Measurements from ENCODE around the gene ZFYVE1. TPM values are rescaled to one million over a fixed set of nuclear protein-coding genes. Genes with fewer than 3 reads are reported as not detected.
"Not testable (repeated sequence)": the region's sequence is repeated elsewhere in the genome, so short reads cannot be mapped to it uniquely, and the experiment has no call there.

Gene ZFYVE1
- total RNA-seq, 1 donor, result 30.8 TPM

DNA sequence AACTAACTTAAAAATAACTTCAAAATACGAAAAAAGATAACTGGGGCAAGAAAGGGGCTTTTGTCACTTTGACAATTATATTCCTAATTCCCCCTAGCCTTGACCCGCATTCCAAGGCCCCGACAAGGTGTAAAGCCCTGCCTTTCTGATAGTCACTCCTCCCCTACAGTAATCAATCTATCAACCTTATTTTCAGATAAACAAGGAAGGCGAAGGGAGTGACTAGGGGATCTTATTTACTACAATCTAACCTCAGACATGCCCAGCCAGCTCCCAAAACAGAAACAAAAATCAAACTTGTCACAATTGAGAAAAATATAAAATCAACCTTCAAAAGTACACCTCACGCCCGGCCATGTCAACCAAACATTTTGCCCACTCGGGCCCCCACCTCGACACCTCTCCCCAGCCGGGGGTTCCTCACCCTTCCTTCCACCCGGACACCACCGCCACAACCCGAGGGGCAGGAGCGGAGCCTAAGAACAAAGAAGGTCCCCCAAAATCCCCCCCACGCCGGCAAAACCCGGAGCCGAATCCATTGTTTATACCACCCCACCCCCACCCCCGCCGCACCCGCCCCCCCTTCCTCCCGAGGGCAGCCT, 562 bp downstream of the ZFYVE1 start:
- no peak for DNase-seq (ENCODE audit: insufficient read length, low spot score, missing footprints)
- H3K4me3 ChIP-seq (ENCODE audit: insufficient read depth, low read length), result peak overlapping the region; percentile 82
- peak overlapping the region; percentile 75 for H3K4me2 ChIP-seq (ENCODE audit: insufficient read depth, low read length)
- H3K36me3 ChIP-seq (ENCODE audit: insufficient read depth, low read length), result peaks cover 25% of the 10 kb centered on the region
- no peaks in the 10 kb centered on the region for H3K9me3 ChIP-seq (ENCODE audit: low read depth, low read length)
- H3K4me1 ChIP-seq (ENCODE audit: insufficient read depth, low read length), result peaks cover 7% of the 10 kb centered on the region
- TF ChIP-seq, protein P1, sequence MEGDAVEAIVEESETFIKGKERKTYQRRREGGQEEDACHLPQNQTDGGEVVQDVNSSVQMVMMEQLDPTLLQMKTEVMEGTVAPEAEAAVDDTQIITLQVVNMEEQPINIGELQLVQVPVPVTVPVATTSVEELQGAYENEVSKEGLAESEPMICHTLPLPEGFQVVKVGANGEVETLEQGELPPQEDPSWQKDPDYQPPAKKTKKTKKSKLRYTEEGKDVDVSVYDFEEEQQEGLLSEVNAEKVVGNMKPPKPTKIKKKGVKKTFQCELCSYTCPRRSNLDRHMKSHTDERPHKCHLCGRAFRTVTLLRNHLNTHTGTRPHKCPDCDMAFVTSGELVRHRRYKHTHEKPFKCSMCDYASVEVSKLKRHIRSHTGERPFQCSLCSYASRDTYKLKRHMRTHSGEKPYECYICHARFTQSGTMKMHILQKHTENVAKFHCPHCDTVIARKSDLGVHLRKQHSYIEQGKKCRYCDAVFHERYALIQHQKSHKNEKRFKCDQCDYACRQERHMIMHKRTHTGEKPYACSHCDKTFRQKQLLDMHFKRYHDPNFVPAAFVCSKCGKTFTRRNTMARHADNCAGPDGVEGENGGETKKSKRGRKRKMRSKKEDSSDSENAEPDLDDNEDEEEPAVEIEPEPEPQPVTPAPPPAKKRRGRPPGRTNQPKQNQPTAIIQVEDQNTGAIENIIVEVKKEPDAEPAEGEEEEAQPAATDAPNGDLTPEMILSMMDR (IDR thresholded peaks at IDR 0.05; ENCODE audit: extremely low read depth, low read depth, low read length), result no peak
- peaks cover 22% of the 10 kb centered on the region for H4K20me1 ChIP-seq (ENCODE audit: insufficient read depth, low read length)
- peak overlapping the region; percentile 70 for H2AFZ ChIP-seq (ENCODE audit: low read length)
- no peaks in the 10 kb centered on the region for H3K27me3 ChIP-seq (ENCODE audit: insufficient read depth, low read length)
- peaks cover 48% of the 10 kb centered on the region for H3K79me2 ChIP-seq (ENCODE audit: insufficient read depth, low read length)
- peak overlapping the region; percentile 37 for H3K27ac ChIP-seq (ENCODE audit: low read depth, low read length)

DNA sequence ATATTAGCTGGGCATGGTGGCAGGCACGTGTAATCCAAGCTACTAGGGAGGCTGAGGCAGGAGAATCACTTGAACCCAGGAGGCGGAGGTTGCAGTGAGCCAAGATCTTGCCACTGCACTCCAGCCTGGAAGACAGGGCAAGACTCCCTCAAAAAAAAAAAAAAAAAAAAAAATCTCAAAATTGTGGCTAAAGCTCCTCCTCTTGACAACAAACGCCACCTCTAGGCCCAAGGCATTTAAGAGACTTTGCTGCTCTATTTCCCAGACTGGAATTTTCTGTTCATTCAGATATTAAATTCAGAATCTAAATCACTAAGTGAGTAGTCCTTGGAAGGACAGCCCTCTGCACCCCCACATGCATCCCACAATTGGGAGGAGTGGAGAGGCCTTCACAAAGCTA, 1.4 kb downstream of the ZFYVE1 start:
- peaks cover 7% of the 10 kb centered on the region for H3K4me1 ChIP-seq (ENCODE audit: insufficient read depth, low read length)
- peaks cover 22% of the 10 kb centered on the region for H4K20me1 ChIP-seq (ENCODE audit: insufficient read depth, low read length)
- no peaks in the 10 kb centered on the region for H3K27me3 ChIP-seq (ENCODE audit: insufficient read depth, low read length)
- peaks cover 25% of the 10 kb centered on the region for H3K36me3 ChIP-seq (ENCODE audit: insufficient read depth, low read length)
- H3K79me2 ChIP-seq (ENCODE audit: insufficient read depth, low read length), result peaks cover 55% of the 10 kb centered on the region
- peak overlapping the region; percentile 75 for H3K4me2 ChIP-seq (ENCODE audit: insufficient read depth, low read length)
- no peaks in the 10 kb centered on the region for H3K9me3 ChIP-seq (ENCODE audit: low read depth, low read length)
- no peak overlapping the region for H3K27ac ChIP-seq (ENCODE audit: low read depth, low read length)
- no peak overlapping the region for H2AFZ ChIP-seq (ENCODE audit: low read length)
- no peak for DNase-seq (ENCODE audit: insufficient read length, low spot score, missing footprints)
- H3K4me3 ChIP-seq (ENCODE audit: insufficient read depth, low read length), result peak overlapping the region; percentile 82
- TF ChIP-seq, protein P1 (IDR thresholded peaks at IDR 0.05; ENCODE audit: extremely low read depth, low read depth, low read length), result no peak

DNA sequence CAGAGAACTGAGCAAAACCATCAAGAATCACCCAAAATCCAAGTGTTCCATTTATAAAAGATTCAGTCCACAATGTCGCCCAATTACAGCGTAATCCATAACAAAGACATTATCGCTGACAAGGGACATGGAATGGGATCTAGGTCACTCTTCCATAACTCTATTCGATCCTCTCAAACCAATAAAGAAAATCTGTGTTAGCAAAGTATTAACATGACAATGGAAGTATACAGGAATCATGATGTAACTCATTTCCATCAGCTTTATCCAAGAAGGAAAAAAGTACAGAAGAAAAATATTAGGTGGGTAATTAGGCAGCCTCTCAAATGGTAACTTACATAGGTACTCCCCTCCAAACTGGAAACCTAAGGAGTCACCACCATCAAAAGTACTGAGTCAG, 4.9 kb downstream of the ZFYVE1 start:
- TF ChIP-seq, protein P1 (IDR thresholded peaks at IDR 0.05; ENCODE audit: extremely low read depth, low read depth, low read length), result no peak
- peaks cover 29% of the 10 kb centered on the region for H3K36me3 ChIP-seq (ENCODE audit: insufficient read depth, low read length)
- H2AFZ ChIP-seq (ENCODE audit: low read length), result no peak overlapping the region
- no peak overlapping the region for H3K27ac ChIP-seq (ENCODE audit: low read depth, low read length)
- H3K9me3 ChIP-seq (ENCODE audit: low read depth, low read length), result no peaks in the 10 kb centered on the region
- H3K27me3 ChIP-seq (ENCODE audit: insufficient read depth, low read length), result no peaks in the 10 kb centered on the region
- H4K20me1 ChIP-seq (ENCODE audit: insufficient read depth, low read length), result peaks cover 39% of the 10 kb centered on the region
- H3K4me2 ChIP-seq (ENCODE audit: insufficient read depth, low read length), result peak overlapping the region; percentile 19
- H3K4me3 ChIP-seq (ENCODE audit: insufficient read depth, low read length), result no peak overlapping the region
- H3K79me2 ChIP-seq (ENCODE audit: insufficient read depth, low read length), result peaks cover 88% of the 10 kb centered on the region
- H3K4me1 ChIP-seq (ENCODE audit: insufficient read depth, low read length), result peaks cover 7% of the 10 kb centered on the region
- DNase-seq (ENCODE audit: insufficient read length, low spot score, missing footprints), result no peak

DNA sequence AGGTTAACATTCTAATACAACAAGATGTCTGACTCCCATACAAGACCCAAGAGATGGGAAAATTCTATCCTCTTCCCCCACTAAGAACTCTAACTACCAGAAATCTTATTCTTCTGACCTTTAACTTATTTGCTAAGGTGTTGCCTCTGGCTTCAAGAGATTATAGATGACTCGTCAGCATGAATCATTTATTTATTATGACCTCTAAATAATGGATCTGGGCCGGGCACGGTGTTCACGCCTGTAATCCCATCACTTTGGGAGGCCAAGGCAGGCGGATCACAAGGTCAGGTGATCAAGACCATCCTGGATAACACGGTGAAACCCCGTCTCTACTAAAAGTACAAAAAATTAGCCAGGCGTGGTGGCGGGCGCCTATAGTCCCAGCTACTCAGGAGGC, 10.9 kb downstream of the ZFYVE1 start:
- not testable (repeated sequence) for DNase-seq (ENCODE audit: insufficient read length, low spot score, missing footprints); H3K27ac ChIP-seq (ENCODE audit: low read depth, low read length); H3K27me3 ChIP-seq (ENCODE audit: insufficient read depth, low read length); H3K4me1 ChIP-seq (ENCODE audit: insufficient read depth, low read length); H3K9me3 ChIP-seq (ENCODE audit: low read depth, low read length); H3K4me3 ChIP-seq (ENCODE audit: insufficient read depth, low read length); H2AFZ ChIP-seq (ENCODE audit: low read length); H3K36me3 ChIP-seq (ENCODE audit: insufficient read depth, low read length); H3K4me2 ChIP-seq (ENCODE audit: insufficient read depth, low read length)
- Histone ChIP-seq H4K20me1 (ENCODE audit: insufficient read depth, low read length) (peaks cover 30% of the 10 kb centered on the region), H3K79me2 (ENCODE audit: insufficient read depth, low read length) (peaks cover 80% of the 10 kb centered on the region)

DNA sequence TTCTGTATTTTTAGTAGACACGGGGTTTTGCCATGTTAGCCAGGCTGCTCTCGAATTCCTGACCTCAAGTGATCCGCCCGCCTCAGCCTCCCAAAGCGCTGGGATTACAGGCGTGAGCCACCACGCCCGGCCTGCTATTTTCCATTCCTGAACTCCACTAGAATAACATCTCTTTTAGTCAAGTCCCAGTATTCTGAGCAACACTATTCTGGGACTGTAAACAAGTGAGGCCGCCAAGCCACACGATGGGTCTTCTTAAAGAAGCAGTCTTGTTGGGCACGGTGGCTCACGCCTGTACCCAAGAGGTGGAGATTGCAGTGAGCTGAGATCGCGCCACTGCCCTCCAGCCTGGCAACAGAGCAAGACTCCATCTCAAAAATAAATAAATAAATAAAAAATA, 11.4 kb downstream of the ZFYVE1 start:
- H4K20me1 ChIP-seq (ENCODE audit: insufficient read depth, low read length), result peaks cover 30% of the 10 kb centered on the region
- H2AFZ ChIP-seq (ENCODE audit: low read length); H3K4me2 ChIP-seq (ENCODE audit: insufficient read depth, low read length); H3K27ac ChIP-seq (ENCODE audit: low read depth, low read length); H3K4me1 ChIP-seq (ENCODE audit: insufficient read depth, low read length); H3K4me3 ChIP-seq (ENCODE audit: insufficient read depth, low read length); H3K36me3 ChIP-seq (ENCODE audit: insufficient read depth, low read length); DNase-seq (ENCODE audit: insufficient read length, low spot score, missing footprints); H3K9me3 ChIP-seq (ENCODE audit: low read depth, low read length); H3K27me3 ChIP-seq (ENCODE audit: insufficient read depth, low read length): not testable (repeated sequence)
- peaks cover 75% of the 10 kb centered on the region for H3K79me2 ChIP-seq (ENCODE audit: insufficient read depth, low read length)

Data from osteoblast (primary cell).